ENCODE measurements around the gene PAMR1.

The PAMR1 gene

GRCh38 chr11:35436581-35437250 is 88.7 kb downstream of the PAMR1 start:
- DNase-seq (ENCODE audit: low read depth) = no peak

GRCh38 chr11:35433588-35433987 is 91.8 kb downstream of the PAMR1 start:
- DNase-seq (ENCODE audit: low read depth) = no peak

DNA sequence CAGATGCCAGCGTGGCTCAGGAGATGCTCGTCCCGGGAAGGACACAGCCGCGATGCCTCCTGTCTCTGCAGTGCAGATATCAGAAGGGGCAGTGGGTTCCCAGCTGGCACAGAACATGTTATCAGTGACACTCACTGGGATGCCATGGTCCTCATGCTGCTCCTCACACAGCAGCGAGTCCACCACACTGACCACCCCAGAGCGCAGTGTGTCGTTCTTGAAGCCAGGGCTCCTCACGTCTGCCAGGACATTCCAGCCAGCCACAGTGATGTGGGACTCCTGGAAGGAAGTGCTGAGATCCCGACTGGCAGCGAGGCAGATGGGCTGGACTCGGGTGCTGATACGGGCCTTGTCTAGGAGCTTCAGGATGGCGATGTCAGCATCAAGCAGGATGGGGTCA is 93.0 kb downstream of the PAMR1 start:
- no peak for DNase-seq (ENCODE audit: low read depth)

DNA sequence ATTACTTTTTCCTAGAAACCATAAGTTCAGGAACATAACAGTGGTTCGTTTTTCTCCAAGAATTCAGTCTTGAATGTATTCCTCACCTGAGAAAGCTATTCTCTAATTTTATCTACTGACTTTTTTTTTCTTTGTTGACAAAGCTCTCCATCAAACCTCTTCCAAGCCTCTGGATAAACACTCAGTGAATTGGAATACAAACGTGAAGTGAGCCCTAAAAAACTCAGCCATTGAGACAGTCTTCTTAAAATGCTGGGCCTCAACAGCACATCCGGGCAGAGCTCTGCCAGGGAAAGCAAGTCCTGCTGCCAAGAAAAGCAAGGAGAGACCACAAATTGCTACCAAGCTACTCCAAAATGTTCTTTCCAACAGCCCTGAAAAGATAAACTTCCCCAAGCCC is 98.3 kb downstream of the PAMR1 start:
- DNase-seq (ENCODE audit: low read depth) = no peak

- no peak for DNase-seq (ENCODE audit: low read depth)
These were observed 99.1 kb downstream of the PAMR1 start for GRCh38 chr11:35426351-35426750.

GRCh38 chr11:35425603-35426212 is 99.7 kb downstream of the PAMR1 start:
- no peak for DNase-seq (ENCODE audit: low read depth)

- DNase-seq (ENCODE audit: low read depth) = no peak
These were observed 101.1 kb downstream of the PAMR1 start for GRCh38 chr11:35424157-35424940.

GRCh38 chr11:35420371-35420770 is 105.0 kb downstream of the PAMR1 start:
- no peak for DNase-seq (ENCODE audit: low read depth)

DNA sequence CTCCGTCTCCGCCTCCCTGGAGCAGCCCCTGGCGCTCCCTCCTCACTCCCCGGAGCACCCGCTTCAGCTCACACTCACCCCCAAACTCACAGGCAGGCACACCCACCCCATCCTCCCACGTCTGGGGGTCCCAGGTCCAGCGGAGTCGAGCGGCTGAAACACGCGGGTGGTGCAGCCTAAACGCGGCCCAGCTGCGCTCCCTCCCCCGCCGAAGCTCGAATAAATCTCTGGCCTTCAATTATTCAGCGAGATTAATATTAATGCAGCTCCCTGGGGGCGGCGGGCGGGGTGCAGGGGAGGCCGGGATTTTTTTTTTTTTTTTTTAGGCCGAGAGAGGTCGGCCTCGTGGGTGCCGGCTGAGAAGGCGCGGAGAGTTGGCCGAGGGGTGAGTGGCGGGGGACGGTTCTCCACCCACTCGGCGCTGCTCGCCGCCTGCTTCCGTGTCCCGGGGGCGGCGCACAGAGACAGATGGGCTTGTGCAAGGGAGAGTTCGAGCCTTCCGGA is 105.5 kb downstream of the PAMR1 start:
- no peak for DNase-seq (ENCODE audit: low read depth)

DNA sequence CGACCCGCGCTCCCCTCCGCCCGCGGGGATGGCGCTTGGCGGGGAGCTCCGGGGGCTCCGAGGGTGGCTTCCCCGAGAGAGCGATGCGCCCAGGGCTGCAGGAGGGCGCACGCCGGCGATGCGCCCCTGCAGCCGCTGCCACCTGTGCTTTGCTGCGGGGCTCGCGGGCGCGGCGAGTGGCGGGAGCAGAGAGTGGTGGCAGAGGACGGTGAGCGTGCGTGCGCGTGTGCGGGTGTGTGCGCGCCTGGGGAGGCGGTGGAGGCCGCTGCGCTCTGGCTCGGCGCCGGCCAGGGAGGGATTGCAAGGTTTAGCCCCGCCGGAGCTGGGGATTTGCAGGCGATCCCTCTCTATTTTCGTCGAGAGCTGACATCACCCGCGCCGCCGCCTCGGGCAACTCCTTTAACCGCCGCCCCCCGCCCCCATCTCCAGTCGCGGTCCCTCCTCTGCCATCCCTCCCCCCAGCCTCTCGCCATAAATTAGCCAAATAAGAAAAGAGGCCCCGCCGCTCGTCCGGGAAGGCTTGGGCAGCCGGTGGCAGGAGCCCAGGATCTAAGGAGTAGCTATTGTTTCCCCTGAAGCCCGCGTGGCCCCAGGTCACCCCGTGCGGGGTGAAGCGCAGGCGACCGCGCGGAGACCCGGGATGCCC is 106.1 kb downstream of the PAMR1 start, which contains the start of gene SLC1A2:
TSS of gene SLC1A2 (minus strand) at position 375 of the 646 bp plus-strand sequence. CDS start 592 bp downstream, outside the sequence.
- DNase-seq (ENCODE audit: low read depth) = no peak

GRCh38 chr11:35418282-35419183 is 106.9 kb downstream of the PAMR1 start:
- DNase-seq (ENCODE audit: low read depth) = no peak

DNA sequence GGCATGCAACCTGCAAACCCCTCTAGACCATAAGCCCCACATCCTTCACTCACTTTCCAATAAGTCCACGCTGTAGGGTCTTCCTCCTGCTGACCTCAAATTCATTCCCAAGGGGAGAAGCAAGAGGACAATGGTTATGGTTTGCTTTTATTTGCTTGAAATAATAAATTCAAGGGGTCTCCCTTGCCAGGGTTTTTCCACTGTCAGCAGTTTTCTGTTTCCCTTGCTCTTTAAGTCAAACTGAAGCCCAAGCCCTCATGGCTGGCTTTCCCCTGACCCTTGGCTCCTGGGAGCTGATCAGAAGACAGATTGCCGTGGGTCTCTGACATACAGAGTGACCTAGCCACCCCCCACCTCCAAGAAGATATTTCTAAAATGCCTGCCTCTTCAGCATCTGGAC is 109.9 kb downstream of the PAMR1 start:
- DNase-seq (ENCODE audit: low read depth) = no peak

- DNase-seq (ENCODE audit: low read depth) = no peak
These were observed 110.6 kb downstream of the PAMR1 start for GRCh38 chr11:35414776-35415175.

DNA sequence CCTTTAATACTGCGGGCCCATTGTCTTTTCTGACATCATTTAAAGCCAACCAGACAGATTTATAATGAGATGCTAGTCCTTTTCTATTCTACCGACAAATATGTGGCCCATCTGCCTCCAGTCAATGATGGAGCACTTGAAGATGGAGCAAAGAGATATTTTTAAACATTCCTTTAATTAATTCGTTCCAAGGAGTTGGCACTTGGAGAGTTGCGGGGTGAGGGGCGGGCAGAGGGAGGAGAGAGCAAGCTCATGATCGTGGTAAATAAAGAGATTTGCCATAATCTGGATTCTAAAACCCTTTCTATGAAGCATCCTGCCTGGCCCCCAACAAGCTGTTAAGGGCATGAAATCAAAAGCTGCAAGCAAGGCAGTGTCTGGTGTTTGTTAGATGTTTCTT is 111.1 kb downstream of the PAMR1 start:
- DNase-seq (ENCODE audit: low read depth) = no peak

- no peak for DNase-seq (ENCODE audit: low read depth)
These were observed 111.8 kb downstream of the PAMR1 start for GRCh38 chr11:35413598-35413997.

DNA sequence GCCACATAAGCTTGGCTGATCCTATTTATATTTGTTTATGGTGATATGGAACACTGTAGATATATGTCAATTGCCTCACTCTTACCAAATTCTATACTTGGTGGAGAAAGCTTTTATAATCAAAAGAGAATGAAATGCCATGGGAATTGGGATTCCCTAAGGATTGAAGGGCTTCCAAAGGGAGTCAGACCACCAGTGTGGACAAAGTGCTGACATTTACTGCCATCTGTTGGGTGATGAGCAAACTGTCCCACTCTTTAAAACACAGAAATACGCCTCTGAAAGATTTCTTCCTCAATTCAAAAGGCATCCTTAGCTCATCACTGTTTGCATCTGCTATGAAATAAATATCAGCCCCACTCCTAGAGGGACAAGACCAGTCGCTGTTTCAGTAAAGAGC is 113.1 kb downstream of the PAMR1 start:
- no peak for DNase-seq (ENCODE audit: low read depth)

- no peak for DNase-seq (ENCODE audit: low read depth)
These were observed 118.4 kb downstream of the PAMR1 start for GRCh38 chr11:35407041-35407440.

DNA sequence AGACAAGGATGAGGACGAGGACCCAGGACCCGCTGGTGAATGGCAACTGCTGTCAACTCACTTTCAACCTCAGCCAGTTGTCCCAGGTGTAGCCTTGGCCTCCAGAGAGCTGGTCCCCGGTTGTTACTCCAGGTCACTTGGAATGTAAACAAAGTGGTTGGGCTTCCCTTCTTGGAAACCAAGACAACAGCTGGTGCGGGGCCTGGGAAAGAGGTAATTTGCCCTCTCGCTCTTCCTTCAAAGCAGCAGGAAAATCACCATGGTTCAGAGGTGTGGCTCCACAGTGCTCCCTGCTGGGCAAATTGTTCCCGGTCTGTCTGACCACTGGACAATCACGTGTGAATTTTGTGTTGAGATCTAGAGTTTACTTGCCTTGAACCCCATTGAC is 121.0 kb downstream of the PAMR1 start:
- no peak for DNase-seq (ENCODE audit: low read depth)

DNA sequence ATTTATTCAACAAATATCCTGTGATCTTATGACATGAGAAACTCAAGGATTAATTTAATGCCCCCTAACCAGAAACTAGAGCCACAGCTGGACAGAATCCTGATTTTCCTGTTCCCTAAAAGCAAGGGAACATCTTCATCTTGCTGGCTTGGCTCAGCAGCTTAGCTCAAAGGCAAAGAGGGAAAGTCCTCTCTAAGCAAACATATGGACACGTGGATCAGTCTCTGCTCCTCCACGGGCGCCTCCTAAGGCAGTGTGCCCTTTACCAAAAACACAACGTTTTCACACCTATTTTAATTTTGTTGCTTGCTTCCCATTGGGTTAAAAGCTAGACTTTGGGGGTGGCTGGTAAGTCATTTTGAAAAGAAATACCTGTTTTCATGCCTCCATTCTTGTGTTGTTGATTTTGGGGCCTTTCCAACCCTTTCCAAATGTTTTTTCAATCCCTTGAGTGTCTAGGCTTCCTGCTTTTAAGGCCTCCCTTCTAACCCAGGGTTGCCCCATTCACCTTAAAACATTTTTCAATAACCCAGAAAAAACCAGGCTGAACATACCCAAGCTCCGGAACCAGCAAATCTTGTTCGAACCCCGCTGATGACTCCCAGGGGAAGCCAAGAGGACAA is 121.5 kb downstream of the PAMR1 start:
- DNase-seq (ENCODE audit: low read depth) = no peak

DNA sequence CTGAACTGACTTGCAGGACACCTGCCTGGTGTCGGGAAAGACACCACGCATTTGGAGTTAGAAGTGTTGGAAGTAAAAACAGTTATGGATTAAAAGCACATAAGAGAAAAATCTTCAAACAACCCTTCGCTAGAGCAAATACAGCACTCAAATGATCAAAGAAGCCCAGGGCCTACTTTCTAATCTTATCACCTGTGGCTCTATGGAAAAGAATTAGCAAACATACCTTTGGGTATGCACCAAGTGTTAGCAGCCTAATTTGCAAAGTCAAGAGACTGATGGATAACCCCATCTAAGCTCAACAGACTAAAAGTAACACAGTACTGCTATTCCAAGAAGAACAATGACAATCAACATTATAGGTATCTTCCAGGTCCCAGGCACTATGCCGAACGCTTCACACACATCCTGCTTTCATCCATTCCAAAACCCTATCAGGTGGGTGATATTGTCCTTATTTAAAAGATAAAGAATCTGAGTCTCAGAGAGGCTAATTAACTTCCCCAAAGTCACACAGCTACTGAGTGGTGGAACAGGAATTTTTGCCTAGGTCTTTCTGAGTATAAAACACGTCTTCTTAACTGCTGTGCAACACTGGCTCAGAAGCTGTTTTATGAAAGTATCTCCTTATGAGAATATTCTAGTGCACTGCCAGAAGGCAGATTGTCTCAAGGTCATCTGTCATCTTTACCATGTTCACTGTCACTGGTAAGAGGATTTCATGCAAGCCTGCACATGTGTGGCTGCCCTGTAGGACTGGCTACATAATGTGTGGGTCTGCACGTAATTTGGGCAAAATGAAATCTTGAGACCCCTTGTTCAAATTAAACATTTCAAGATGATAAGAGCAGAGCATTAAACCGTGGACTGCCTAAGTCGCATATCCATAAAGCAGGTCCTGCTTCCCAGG is 122.4 kb downstream of the PAMR1 start:
- DNase-seq (ENCODE audit: low read depth) = no peak
